Cerebellar cortex (tissue), 1 donor: ENCODE measurements around the gene UFD1.
"Not testable (repeated sequence)": the region's sequence is repeated elsewhere in the genome, so short reads cannot be mapped to it uniquely, and the experiment has no call there.

Experiments
- DNase-seq: peaks from one replicate; pipeline ENCODE4 v3.0.0-alpha.2; 2015; ENCODE audit warnings: low spot score

The UFD1 gene

GRCh38 chr22:19449422-19449767 lies 29.6 kb downstream of the UFD1 start:
- no peak for DNase-seq

GRCh38 chr22:19448739-19449421 lies 30.1 kb downstream of the UFD1 start:
- no peak for DNase-seq

- DNase-seq = peak; percentile 74
Observed at GRCh38 chr22:19448076-19448607, 30.9 kb downstream of the UFD1 start.

- DNase-seq = peak; percentile 98
Observed at GRCh38 chr22:19447330-19448075, 31.5 kb downstream of the UFD1 start, which contains the start of gene C22orf39. TSS of gene C22orf39 (minus strand) at chr22:19447711. CDS start at chr22:19447688, 23 bp downstream.

GRCh38 chr22:19446603-19447329 lies 32.2 kb downstream of the UFD1 start:
- DNase-seq = no peak

- DNase-seq = not testable (repeated sequence)
Observed at GRCh38 chr22:19445279-19445982, 33.6 kb downstream of the UFD1 start.

GRCh38 chr22:19443544-19444211 lies 35.3 kb downstream of the UFD1 start:
- DNase-seq = no peak

- no peak for DNase-seq
Observed at GRCh38 chr22:19442166-19442565, 36.8 kb downstream of the UFD1 start.

- DNase-seq = no peak
Observed at GRCh38 chr22:19440411-19441195, 38.4 kb downstream of the UFD1 start.

GRCh38 chr22:19438298-19438697 lies 40.7 kb downstream of the UFD1 start:
- DNase-seq = no peak

- not testable (repeated sequence) for DNase-seq
Observed at GRCh38 chr22:19436444-19437161, 42.4 kb downstream of the UFD1 start.

- no peak for DNase-seq
Observed at GRCh38 chr22:19434829-19435580, 44.0 kb downstream of the UFD1 start.

GRCh38 chr22:19434401-19434800 lies 44.6 kb downstream of the UFD1 start:
- DNase-seq = no peak

GRCh38 chr22:19432133-19432851 lies 46.7 kb downstream of the UFD1 start, which contains the start of gene MRPL40:
TSS of gene MRPL40 (plus strand) at chr22:19432545. CDS start at chr22:19432555, 10 bp downstream.
- peak; percentile 91 for DNase-seq

GRCh38 chr22:19431649-19432132 lies 47.3 kb downstream of the UFD1 start, which contains the start of gene HIRA:
TSS of gene HIRA (minus strand) at chr22:19431733. CDS start at chr22:19431476, 257 bp downstream.
- peak; percentile 81 for DNase-seq

GRCh38 chr22:19430890-19431541 lies 48.0 kb downstream of the UFD1 start:
- DNase-seq = no peak
